ENCODE results near the gene RLF. TPM values are rescaled to one million over a fixed set of nuclear protein-coding genes. Genes with fewer than 3 reads are reported as not detected.

RLF gene
- total RNA-seq, 6 donors from 2014 or later, result 8.9 to 22.3 (median 11.0) TPM

DNA sequence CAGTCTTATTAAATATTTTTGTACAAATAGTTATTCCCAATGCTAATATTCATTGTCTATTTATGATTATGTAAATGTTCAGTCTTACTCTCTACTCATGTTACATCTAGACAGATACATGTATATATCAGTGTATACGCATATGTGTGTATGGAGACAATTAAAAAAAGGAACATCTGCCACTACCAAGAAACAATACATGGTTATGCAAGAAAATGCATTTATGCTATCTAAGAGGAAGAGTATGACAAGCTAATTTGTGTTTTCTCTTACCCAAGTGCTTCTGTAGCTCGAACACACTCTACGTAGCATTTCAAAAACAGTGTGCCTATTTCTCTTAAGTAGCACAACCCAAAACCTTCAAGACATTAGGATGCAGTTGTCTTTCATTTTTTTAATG is 6.1 kb upstream of the RLF start:
- Histone ChIP-seq H3K27me3 (no peaks in the 10 kb centered on the region), H3K27ac (no peak overlapping the region), H3K36me3 (no peaks in the 10 kb centered on the region), H3K4me1 (peaks cover 0 to 4% (median 0%) of the 10 kb centered on the region in 4 donors), H3K4me3 (no peak overlapping the region), H3K9me3 (no peaks in the 10 kb centered on the region)
- 65 to 82% methylated on average over 3 of the region's 3 CpGs for WGBS, 2 donors
- no peak for ATAC-seq (ENCODE audit: low FRiP score in 2 of 2)
- TF ChIP-seq POLR2AphosphoS5 (IDR thresholded peaks at IDR 0.05) (no peak), EP300 (IDR thresholded peaks at IDR 0.05) (no peak), POLR2A (IDR thresholded peaks at IDR 0.05) (no peak)
- TF ChIP-seq, protein P1, sequence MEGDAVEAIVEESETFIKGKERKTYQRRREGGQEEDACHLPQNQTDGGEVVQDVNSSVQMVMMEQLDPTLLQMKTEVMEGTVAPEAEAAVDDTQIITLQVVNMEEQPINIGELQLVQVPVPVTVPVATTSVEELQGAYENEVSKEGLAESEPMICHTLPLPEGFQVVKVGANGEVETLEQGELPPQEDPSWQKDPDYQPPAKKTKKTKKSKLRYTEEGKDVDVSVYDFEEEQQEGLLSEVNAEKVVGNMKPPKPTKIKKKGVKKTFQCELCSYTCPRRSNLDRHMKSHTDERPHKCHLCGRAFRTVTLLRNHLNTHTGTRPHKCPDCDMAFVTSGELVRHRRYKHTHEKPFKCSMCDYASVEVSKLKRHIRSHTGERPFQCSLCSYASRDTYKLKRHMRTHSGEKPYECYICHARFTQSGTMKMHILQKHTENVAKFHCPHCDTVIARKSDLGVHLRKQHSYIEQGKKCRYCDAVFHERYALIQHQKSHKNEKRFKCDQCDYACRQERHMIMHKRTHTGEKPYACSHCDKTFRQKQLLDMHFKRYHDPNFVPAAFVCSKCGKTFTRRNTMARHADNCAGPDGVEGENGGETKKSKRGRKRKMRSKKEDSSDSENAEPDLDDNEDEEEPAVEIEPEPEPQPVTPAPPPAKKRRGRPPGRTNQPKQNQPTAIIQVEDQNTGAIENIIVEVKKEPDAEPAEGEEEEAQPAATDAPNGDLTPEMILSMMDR (IDR thresholded peaks at IDR 0.05), result no peak
- no peak for DNase-seq

DNA sequence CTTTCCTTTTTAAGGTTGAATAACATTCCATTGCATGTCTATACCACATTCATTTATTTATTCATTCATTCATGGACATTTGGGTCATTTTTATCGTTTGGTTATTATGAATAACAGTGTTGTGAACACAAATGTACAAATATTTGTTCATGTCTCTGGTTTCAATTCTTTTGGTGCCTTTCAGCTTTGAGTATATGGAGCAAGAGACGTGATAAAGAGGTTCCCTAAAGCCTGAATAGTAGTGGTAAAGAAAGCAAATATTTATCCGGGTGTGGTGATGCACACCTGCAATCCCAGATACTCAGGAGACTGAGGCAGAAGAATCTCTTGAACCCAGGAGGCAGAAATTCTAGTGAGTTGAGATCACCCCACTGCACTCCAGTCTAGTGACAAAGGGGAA is 5.3 kb upstream of the RLF start:
- Histone ChIP-seq H3K9me3 (no peaks in the 10 kb centered on the region), H3K27ac (no peak overlapping the region), H3K4me1 (peaks cover 0 to 6% (median 2%) of the 10 kb centered on the region in 4 donors), H3K36me3 (no peaks in the 10 kb centered on the region), H3K4me3 (no peak overlapping the region), H3K27me3 (no peaks in the 10 kb centered on the region)
- DNase-seq (no peak), ATAC-seq (ENCODE audit: low FRiP score in 2 of 2) (no peak)
- TF ChIP-seq EP300 (IDR thresholded peaks at IDR 0.05) (no peak), POLR2AphosphoS5 (IDR thresholded peaks at IDR 0.05) (no peak), POLR2A (IDR thresholded peaks at IDR 0.05) (no peak)
- TF ChIP-seq, protein P1 (IDR thresholded peaks at IDR 0.05), result no peak
- 41 to 50% methylated on average over 3 of the region's 3 CpGs for WGBS, 2 donors

DNA sequence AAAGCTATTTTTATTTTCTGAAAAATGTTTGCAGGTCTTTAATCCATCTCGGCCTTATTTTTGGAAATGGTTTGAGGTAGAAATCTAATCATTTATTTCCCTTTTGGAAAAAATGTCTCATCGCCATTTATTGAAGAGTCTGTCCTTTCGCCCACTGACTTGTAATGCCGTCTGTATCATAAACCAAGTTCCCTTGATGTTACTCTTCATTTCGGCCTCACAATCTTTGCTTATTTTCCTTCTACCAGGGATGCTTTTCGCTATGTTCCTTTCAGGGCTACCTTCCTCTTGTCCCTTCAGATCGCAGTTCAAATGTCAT is 422 bp upstream of the RLF start:
- Histone ChIP-seq H3K4me1 (peaks cover 26 to 39% (median 29%) of the 10 kb centered on the region in 4 donors), H3K4me3 (peak overlapping the region; percentile 57 to 93 (median 74)), H3K27me3 (no peaks in the 10 kb centered on the region), H3K36me3 (no peaks in the 10 kb centered on the region), H3K27ac (peak overlapping the region; percentile 91 to 98 (median 94)), H3K9me3 (no peaks in the 10 kb centered on the region)
- 30 to 36% methylated on average over 7 of the region's 7 CpGs for WGBS, 2 donors
- no peak for DNase-seq
- TF ChIP-seq POLR2A (IDR thresholded peaks at IDR 0.05), result no peak
- no peak for ATAC-seq (ENCODE audit: low FRiP score in 2 of 2)

DNA sequence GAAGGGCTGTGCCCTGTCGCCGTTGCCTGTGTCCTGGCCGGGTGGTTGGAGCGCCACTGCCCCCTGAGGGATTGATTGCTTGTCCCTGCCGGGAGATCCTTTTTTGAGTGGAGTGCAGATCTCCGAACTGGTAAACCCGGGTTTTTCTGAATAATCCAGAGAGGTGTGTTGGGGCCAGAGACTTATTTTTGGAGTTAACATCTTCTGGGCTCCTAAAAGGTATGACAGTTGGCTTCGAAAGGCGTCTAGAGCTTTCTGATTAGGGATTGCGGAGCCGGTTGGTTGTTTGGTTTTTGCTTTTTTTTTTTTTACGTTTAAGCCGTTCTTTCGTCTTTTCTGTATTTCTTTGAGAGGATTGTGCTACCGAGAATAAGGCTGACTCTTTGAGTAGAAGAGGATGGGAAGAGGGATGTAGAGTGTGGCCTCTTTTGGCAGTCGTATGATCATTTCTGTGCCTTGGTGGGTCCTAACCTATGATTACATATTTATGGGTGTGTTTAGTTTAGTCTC is 756 bp downstream of the RLF start:
- Histone ChIP-seq H3K4me1 (peaks cover 26 to 39% (median 29%) of the 10 kb centered on the region in 4 donors), H3K9me3 (no peaks in the 10 kb centered on the region), H3K4me3 (peak overlapping the region; percentile 57 to 93 (median 74)), H3K27ac (peak overlapping the region; percentile 91 to 98 (median 94)), H3K27me3 (no peaks in the 10 kb centered on the region), H3K36me3 (no peaks in the 10 kb centered on the region)
- no peak for DNase-seq
- no peak for ATAC-seq (ENCODE audit: low FRiP score in 2 of 2)
- TF ChIP-seq EP300 (IDR thresholded peaks at IDR 0.05) (no peak), POLR2AphosphoS5 (IDR thresholded peaks at IDR 0.05) (no peak), POLR2A (IDR thresholded peaks at IDR 0.05) (no peak)
- TF ChIP-seq, protein P1 (IDR thresholded peaks at IDR 0.05), result no peak
- WGBS, 2 donors, result 0 to 1% methylated on average over 11 to 16 of the region's 16 CpGs

DNA sequence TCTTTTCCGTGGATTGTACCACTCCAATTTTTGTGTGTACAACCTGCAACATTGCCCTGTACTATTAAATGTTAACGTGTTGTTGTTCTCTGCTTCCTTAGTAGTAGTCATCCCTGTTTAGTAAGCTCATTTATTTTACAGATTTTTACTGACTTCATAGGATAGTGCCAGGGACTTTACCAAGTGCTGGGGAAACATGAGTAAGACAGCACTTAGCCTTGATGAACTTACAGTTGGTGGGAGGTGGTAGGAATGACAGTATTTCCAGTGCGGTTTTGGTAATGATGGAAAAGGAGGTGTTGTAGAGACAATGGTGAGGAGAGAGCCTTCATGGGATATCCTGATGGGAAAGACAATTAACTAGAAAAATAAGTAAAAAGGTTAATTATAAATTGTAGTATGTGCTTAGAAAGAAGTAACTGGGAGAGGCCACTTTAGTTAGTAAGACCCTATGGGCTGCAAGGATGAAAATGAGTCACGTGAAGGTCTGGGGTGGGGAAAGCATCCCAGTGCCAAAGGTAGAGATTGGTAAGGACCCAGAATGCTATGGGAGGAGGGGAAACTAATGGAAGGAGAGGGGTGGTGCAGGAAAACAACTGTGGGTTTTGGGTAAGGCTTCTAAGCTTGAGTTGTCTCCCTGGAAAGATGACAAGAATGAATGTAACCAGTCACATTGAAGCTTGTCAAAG is 1.7 kb downstream of the RLF start:
- H3K27me3 ChIP-seq, result no peaks in the 10 kb centered on the region
- no peaks in the 10 kb centered on the region for H3K36me3 ChIP-seq
- H3K4me1 ChIP-seq, result peaks cover 29 to 39% (median 33%) of the 10 kb centered on the region in 4 donors
- ATAC-seq (ENCODE audit: low FRiP score in 2 of 2), result no peak
- peak overlapping the region; percentile 57 to 93 (median 74) for H3K4me3 ChIP-seq
- H3K27ac ChIP-seq, result peak overlapping the region in 1 of 4 donors; percentile 91
- H3K9me3 ChIP-seq, result no peaks in the 10 kb centered on the region
- no peak for DNase-seq
- no peak for TF ChIP-seq POLR2AphosphoS5 (IDR thresholded peaks at IDR 0.05)
- TF ChIP-seq, protein P1 (IDR thresholded peaks at IDR 0.05), result no peak
- TF ChIP-seq EP300 (IDR thresholded peaks at IDR 0.05), result no peak
- TF ChIP-seq POLR2A (IDR thresholded peaks at IDR 0.05), result no peak
- 14 to 15% methylated on average over 4 of the region's 4 CpGs for WGBS, 2 donors
